ENCODE results near the gene PPP1R9B. TPM values are rescaled to one million over a fixed set of nuclear protein-coding genes. Genes with fewer than 3 reads are reported as not detected.

PPP1R9B gene
- total RNA-seq, 4 donors from 2014 or later, result 24.9 to 35.9 (median 28.2) TPM

DNA sequence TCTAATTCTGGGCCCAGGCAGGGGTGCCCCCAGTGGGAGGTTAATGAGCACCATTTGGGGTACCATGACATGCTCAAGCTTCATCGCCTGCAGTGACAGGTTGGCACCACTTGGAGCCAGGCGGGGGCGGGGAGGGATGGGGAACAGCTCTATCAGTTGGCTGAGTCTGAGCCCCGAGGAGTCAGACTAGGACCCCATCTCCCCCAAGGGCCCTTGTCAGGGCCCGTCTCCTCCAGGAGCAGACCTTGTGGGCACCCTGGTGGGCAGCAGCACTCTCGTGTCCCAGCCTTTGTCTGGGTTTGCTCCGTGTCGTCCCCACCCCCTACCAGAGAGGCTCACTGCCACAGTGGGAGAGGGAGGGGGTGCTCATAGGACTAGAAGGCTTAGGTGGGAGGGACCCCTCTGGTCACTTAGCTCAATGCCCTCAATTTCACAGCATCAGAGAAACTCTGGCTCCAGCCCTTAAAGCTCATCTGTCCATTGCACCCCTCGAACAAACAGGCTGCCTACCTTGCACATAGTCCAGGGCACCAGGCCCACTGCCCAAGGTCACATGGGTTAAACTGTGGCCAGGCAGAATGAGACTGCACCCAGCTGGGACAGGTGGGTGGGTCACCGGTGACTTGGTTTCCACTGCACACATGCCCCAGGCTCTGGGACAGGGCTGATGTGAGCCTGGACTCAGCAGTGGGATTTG lies 4.1 kb downstream of the PPP1R9B start:
- intact Hi-C loops (cut with DNase I), result no loop called here
- H3K27me3 ChIP-seq, result no peaks in the 10 kb centered on the region
- no peak for DNase-seq
- no peaks in the 10 kb centered on the region for H3K9me3 ChIP-seq
- no peak for TF ChIP-seq POLR2A (IDR thresholded peaks at IDR 0.05)
- TF ChIP-seq, protein P1, sequence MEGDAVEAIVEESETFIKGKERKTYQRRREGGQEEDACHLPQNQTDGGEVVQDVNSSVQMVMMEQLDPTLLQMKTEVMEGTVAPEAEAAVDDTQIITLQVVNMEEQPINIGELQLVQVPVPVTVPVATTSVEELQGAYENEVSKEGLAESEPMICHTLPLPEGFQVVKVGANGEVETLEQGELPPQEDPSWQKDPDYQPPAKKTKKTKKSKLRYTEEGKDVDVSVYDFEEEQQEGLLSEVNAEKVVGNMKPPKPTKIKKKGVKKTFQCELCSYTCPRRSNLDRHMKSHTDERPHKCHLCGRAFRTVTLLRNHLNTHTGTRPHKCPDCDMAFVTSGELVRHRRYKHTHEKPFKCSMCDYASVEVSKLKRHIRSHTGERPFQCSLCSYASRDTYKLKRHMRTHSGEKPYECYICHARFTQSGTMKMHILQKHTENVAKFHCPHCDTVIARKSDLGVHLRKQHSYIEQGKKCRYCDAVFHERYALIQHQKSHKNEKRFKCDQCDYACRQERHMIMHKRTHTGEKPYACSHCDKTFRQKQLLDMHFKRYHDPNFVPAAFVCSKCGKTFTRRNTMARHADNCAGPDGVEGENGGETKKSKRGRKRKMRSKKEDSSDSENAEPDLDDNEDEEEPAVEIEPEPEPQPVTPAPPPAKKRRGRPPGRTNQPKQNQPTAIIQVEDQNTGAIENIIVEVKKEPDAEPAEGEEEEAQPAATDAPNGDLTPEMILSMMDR (IDR thresholded peaks at IDR 0.05), result peak in 3 of 6 experiments; percentile 13 to 41 (median 16)
- WGBS, 2 donors, result no CpG with 5 or more reads among the region's 10 CpGs
- H3K36me3 ChIP-seq, result peaks cover 13 to 41% (median 23%) of the 10 kb centered on the region in 3 donors
- H3K4me3 ChIP-seq, result peak overlapping the region; percentile 71 to 85 (median 82)
- peak overlapping the region; percentile 93 to 95 (median 94) for H3K27ac ChIP-seq
- H3K4me1 ChIP-seq, result peaks cover 45 to 93% (median 56%) of the 10 kb centered on the region in 3 donors

- peak overlapping the region; percentile 43 to 95 (median 94) for H3K27ac ChIP-seq
- peaks cover 20 to 48% (median 30%) of the 10 kb centered on the region in 3 donors for H3K36me3 ChIP-seq
- WGBS, 2 donors, result 60 to 62% methylated on average over 7 to 8 of the region's 11 CpGs
- intact Hi-C loops (cut with DNase I), result no loop called here
- H3K4me3 ChIP-seq, result peak overlapping the region in 2 of 4 donors; percentile 83 to 85
- H3K9me3 ChIP-seq, result no peaks in the 10 kb centered on the region
- H3K27me3 ChIP-seq, result no peaks in the 10 kb centered on the region
- H3K4me1 ChIP-seq, result peaks cover 50 to 96% (median 61%) of the 10 kb centered on the region in 3 donors
- no peak for TF ChIP-seq POLR2A (IDR thresholded peaks at IDR 0.05)
- TF ChIP-seq, protein P1 (IDR thresholded peaks at IDR 0.05), result no peak
- no peak for DNase-seq
Observed at GRCh38 chr17:50145532-50146229, 4.8 kb downstream of the PPP1R9B start.

- WGBS, 2 donors, result 55 to 72% methylated on average over 3 to 5 of the region's 16 CpGs
- intact Hi-C loops (cut with DNase I), result no loop called here
- Histone ChIP-seq H3K4me1 (peaks cover 55 to 98% (median 68%) of the 10 kb centered on the region in 3 donors), H3K27ac (peak overlapping the region; percentile 43 to 95 (median 69)), H3K4me3 (no peak overlapping the region), H3K27me3 (no peaks in the 10 kb centered on the region), H3K36me3 (peaks cover 20 to 55% (median 37%) of the 10 kb centered on the region in 3 donors), H3K9me3 (no peaks in the 10 kb centered on the region)
- no peak for TF ChIP-seq POLR2A (IDR thresholded peaks at IDR 0.05)
- TF ChIP-seq, protein P1 (IDR thresholded peaks at IDR 0.05), result no peak
- no peak for DNase-seq
Observed at GRCh38 chr17:50144845-50145531, 5.5 kb downstream of the PPP1R9B start.

DNA sequence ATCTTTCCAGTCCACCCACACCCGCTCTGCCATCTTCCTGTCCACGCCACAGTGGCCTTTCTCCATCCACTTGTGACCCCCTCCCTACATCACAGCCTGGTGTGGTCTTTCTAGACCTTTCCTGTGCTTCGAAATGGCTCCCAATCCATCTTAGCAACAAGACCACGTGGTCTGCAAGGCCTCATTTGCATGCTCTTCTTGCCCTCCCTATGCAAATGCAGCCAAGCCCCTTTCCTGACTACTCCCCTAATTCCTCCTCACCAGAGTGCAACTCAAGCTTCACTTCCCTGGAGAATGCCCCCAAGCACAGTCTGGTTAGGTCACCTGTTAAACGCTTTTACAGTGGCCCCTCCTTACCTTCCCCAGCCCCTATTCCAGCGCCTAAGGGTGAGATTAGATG lies 6.1 kb downstream of the PPP1R9B start:
- Histone ChIP-seq H3K9me3 (no peaks in the 10 kb centered on the region), H3K27me3 (no peaks in the 10 kb centered on the region), H3K27ac (peak overlapping the region; percentile 39 to 95 (median 44)), H3K4me1 (peaks cover 56 to 100% (median 72%) of the 10 kb centered on the region in 3 donors), H3K36me3 (peaks cover 24 to 61% (median 44%) of the 10 kb centered on the region in 3 donors), H3K4me3 (no peak overlapping the region)
- intact Hi-C loops (cut with DNase I), result no loop called here
- WGBS, 2 donors, result 66 to 77% methylated on average over 6 of the region's 6 CpGs
- DNase-seq, result no peak
- no peak for TF ChIP-seq POLR2A (IDR thresholded peaks at IDR 0.05)
- TF ChIP-seq, protein P1 (IDR thresholded peaks at IDR 0.05), result no peak

Measured in esophagus squamous epithelium (tissue), 5 donors.